ENCODE results near the gene MUCL3.
"Not testable (repeated sequence)": the region's sequence is repeated elsewhere in the genome, so short reads cannot be mapped to it uniquely, and the experiment has no call there.

Gene MUCL3, protein sequence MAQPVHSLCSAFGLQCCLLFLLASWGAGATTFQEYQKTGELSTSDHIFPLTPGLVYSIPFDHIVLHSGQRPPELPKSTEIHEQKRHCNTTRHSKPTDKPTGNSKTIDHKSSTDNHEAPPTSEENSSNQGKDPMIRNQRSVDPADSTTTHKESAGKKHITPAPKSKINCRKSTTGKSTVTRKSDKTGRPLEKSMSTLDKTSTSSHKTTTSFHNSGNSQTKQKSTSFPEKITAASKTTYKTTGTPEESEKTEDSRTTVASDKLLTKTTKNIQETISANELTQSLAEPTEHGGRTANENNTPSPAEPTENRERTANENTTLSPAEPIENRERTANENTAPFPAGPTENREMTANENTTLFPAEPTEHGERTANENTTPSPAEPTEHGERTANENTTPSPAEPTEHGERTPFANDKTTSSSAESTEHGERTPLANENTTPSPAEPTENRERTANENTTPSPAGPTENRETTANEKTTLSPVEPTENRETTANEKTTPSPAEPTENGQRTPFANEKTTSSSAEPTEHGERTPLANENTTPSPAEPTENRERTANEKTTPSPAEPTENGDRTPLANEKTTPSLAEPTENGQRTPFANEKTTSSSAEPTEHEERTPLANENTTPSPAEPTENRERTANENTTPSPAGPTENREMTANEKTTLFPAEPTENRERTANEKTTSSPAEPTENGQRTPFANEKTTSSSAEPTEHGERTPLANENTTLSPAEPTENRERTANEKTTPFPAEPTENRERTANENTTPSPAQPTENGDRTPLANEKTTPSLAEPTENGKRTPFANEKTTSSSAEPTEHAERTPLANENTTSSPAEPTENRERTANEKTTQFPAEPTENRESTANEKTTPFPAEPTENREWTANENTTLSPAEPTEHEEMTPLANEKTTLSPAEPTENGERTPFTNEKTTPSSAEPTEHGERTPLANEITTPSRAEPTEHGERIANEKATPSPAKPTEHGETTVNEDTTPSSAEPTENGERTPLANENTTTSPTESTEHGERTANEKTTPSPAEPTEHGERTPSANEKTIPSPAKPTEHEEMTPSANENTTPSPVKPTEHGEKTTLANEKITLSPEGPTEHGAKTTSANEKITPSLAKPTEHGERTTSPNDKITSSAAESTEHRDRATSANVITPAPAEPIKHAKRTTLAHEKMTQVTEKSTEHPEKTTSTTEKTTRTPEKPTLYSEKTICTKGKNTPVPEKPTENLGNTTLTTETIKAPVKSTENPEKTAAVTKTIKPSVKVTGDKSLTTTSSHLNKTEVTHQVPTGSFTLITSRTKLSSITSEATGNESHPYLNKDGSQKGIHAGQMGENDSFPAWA (N-terminal part only)

DNA sequence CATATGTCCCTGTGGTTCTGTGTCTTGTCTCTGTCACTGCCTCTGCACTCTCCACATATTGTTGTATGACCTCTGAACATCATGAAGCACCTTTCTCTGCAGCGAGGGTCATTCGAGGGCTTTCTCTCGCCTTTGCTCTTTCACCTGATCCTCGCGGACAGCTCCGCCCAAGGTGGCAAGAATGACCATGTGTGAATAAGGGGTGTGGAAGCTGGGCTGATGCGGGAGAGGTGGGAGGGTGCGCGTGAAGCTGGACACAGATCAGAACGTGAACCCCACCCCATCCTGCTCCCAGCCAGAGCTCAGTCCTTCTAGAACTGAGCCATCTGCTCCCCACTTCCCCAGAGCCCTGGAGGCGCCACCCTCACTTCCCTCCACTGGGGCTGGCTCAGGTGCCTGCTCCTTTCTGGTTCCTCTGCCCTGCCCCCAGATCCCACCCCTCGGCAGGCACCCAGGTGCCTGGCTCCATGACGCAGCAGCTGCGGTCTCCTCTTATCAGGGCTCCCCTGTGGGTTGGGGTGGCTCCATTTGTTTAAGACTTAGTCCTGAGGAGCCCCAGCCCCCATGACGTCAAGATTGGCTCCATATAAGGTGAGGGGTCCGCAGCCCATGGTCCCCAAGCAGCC, at the start of gene MUCL3:
Gene MUCL3, plus strand, starts transcription at position 613 of the 626 bp plus-strand sequence. CDS start 27 bp downstream, outside the sequence.
- no peak for DNase-seq

DNA sequence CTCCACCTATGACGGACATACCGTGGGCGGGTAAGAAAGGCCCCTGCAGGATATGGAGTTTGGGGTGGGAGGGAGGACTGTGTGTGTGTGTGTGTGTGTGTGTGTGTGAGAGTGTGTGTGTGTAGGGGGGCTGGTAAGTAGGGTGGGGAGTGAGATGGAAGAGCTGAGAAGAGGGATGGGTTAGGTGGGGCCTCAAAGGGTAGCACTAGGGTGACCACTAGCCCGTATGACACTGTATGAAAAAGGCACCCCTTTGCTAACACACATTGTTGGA, 49.4 kb upstream of the MUCL3 start:
- no peak for DNase-seq

DNA sequence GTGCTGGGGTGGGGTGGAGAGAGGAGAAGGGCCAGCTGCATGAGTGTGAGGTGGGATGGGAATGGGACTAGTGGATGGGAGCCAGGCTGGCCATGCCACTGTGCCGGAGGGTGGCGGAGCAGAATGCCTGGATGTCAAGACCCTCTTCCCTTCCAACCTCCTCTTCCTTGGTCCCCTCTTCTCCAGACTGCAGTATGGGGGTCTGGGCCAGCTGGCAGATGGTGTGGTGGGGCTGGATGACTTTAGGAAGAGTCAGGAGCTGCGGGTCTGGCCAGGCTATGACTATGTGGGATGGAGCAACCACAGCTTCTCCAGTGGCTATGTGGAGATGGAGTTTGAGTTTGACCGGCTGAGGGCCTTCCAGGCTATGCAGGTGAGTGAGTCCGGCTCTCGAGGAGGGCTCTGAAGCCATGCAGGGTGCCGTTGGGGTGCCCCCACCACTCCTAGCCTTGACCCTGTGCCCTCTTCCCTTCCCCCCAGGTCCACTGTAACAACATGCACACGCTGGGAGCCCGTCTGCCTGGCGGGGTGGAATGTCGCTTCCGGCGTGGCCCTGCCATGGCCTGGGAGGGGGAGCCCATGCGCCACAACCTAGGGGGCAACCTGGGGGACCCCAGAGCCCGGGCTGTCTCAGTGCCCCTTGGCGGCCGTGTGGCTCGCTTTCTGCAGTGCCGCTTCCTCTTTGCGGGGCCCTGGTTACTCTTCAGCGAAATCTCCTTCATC, 48.8 kb upstream of the MUCL3 start:
- DNase-seq, result no peak

DNA sequence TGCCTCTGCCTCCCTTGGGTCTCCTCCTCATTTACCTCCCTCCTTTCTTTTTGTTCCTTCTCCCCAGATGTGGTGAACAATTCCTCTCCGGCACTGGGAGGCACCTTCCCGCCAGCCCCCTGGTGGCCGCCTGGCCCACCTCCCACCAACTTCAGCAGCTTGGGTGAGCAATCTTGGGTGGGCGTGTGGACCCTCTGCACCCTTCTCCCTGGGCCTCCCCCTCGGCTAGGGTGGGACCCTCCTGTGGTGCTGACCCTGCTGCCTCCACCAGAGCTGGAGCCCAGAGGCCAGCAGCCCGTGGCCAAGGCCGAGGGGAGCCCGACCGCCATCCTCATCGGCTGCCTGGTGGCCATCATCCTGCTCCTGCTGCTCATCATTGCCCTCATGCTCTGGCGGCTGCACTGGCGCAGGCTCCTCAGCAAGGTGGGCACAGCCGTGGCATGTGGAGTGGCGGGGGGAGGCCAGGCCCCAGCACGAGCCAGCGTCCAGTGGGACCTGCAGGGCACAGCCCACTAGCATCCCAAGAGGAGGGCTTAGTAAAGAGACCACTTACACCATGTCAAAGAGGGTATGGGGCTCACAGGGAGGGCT, 47.7 kb upstream of the MUCL3 start:
- DNase-seq, result no peak

DNA sequence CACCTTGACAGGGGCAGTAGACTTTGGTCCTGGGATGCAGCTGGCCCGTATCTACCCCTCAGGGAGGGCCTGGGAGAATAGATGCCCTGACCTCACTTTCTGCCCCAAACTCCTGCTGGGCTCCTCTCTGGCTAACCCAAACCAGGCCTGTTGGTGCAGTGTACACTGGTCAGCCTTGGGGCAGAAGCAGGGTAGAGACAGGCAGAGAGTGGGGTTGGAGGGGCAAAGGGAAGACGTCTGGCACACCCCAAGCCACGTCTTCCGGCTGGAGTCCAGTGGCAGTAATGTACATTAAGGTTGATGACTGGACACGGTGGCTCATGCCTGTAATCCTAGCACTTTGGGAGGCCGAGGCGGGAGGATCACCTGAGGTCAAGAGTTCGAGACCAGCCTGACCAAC, 47.1 kb upstream of the MUCL3 start:
- DNase-seq, result no peak

DNA sequence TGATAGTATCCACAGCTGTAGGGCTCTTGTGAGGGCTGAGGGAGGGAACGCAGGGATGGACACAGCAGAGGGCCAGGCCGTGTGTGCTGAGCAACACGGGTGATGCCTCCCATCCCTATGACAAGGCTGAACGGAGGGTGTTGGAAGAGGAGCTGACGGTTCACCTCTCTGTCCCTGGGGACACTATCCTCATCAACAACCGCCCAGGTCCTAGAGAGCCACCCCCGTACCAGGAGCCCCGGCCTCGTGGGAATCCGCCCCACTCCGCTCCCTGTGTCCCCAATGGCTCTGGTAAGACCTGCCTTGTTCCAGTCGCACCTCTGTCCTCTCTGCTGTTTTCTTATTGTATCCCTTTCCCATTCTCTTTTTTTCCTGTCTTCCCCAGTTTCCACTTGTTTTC, 46.4 kb upstream of the MUCL3 start:
- DNase-seq, result no peak

DNA sequence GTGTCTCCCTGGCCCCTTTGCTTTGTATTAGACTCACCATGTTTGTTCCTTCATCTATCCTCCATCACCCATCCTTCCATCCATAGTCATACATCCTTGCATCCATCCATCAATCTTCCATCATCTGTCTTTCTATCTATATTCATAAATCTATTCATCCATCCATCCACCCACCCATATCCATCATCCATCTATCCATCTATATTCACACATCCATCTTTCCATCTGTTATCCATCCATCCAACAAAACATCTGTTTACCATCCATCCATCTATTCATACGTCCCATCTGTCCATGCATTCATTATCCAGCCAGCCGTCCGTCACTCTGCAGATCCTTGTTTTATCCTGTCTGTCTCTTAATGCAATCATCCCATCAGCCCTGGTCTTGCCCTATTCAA, 45.8 kb upstream of the MUCL3 start:
- DNase-seq, result no peak

DNA sequence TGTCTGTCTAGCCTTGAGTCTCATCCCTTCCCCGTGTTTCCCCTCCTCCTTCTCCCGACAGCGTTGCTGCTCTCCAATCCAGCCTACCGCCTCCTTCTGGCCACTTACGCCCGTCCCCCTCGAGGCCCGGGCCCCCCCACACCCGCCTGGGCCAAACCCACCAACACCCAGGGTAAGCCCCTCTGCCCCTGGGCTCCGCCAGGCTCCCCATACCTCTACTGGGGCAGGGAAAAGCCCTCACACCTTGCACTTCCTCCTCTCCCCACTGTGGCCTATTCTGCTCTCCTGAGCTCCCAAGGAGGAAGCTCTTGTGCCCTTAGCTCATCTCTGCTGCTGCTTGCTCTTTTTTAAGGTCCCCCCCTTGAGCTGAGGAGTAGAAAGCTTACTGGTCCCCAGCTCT, 45.4 kb upstream of the MUCL3 start:
- DNase-seq, result no peak

DNA sequence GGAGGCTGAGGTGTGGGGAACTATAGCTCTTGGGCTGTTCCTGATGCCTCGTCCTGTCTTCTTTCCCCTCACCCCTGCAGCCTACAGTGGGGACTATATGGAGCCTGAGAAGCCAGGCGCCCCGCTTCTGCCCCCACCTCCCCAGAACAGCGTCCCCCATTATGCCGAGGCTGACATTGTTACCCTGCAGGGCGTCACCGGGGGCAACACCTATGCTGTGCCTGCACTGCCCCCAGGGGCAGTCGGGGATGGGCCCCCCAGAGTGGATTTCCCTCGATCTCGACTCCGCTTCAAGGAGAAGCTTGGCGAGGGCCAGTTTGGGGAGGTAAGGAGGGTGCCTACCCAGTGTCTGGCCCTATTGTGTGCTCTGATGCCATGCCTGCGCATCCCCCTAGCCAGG, 44.2 kb upstream of the MUCL3 start:
- no peak for DNase-seq

DNA sequence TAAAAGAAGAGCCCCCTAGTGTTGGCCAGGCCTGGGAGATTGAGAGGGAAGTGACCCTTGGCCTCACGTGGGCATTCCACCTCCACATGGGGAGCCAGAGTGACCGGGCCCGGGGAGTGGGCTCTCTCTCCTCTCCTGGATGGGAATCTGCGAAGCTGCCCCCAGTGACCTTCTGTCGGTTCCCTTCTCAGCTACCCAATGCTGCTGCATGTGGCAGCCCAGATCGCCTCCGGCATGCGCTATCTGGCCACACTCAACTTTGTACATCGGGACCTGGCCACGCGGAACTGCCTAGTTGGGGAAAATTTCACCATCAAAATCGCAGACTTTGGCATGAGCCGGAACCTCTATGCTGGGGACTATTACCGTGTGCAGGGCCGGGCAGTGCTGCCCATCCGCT, 42.9 kb upstream of the MUCL3 start:
- DNase-seq, result no peak

DNA sequence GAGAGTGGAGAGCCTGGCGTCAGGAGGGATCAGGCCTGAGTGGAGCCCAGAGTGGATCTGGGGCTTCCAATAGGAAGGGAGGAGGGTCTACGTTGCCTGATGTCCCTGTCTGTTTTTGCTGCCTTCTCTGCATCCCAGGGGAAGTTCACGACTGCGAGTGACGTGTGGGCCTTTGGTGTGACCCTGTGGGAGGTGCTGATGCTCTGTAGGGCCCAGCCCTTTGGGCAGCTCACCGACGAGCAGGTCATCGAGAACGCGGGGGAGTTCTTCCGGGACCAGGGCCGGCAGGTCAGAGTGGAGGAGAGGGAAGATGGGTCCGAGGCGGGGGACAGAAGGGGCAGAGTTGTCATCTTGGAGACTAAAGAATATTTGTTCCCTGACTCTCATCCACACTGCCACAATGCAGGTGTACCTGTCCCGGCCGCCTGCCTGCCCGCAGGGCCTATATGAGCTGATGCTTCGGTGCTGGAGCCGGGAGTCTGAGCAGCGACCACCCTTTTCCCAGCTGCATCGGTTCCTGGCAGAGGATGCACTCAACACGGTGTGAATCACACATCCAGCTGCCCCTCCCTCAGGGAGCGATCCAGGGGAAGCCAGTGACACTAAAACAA, 41.9 kb upstream of the MUCL3 start:
- DNase-seq, result no peak

DNA sequence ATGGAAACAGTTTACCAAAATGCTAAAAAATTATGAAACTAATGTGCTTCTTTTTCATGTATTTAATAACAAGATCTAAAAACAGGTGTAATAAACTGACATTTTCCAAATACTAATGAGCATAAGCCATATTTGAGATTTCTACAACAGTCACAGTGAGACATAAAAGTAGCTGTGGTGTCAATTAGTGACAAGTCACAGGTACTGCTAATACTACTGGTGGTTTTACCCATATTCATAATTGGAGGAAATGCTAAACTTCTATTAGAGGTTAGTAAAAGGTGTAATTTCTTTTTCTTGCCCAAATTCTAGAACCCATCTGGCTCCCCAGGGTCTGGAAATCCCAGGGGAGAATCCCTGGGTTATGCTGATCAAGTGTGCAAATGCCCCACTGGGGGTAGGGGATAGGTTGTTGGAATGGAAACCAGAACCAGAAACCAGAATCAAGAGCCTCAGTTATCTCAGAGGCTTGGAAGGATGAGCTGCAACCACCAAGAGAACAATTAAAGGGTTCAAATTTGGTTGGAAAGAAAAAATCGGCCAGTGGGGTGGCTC, 39.8 kb upstream of the MUCL3 start:
- no peak for DNase-seq

DNA sequence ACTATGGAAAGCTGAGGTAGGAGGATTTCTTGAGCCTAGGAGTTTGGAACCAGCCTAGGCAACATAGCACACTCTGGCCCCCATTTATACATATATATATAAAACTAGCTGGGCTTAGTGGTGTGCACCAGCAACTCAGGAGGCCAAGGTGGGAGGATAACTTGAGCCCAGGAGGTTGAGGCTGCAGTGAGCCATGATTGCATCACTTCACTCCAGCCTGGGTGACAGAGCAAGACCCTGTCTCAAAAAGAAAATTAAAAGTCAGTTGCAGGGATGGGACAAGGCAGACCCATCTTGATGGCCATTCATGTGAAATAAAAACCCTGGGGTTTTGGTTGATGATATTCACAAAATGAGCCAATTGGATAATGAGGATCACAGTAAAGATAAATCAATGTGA, 39.3 kb upstream of the MUCL3 start:
- DNase-seq, result no peak

DNA sequence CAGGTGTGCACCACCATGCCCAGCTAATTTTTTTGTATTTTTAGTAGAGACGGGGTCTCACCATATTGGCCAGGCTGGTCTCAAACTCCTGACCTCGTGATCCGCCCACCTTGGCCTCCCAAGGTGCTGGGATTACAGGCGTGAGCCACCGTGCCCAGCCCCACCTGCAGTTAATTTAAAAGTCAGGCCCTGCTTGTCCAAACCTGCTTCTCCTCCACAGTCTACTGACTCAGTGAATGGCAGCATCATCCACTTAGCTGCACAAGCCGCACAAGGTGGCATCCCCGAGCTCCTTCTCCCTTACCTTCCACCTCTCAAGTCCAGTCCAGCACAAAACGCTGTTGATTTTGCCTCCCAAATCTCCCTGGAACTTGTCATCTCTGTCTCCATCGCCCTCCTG, 38.6 kb upstream of the MUCL3 start:
- not testable (repeated sequence) for DNase-seq

DNA sequence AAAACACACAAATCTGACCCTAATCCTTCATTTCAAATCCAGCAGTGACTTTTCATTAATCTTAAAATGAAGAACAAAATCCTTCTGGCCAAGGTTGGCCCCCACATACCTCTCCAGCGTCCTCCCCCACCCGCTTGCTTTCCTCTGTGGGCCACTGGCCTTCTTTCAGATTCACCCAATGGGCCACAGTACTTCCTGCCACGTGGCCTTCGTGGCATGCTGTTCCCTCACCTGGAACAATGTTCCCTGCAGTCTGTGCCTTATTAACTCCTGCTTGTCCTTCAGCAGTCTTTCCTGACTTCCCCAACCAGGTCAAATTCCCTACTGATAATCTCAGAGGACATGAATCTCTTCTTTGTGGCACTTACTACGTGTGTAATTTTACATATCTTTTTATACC, 38.1 kb upstream of the MUCL3 start:
- DNase-seq, result no peak

DNA sequence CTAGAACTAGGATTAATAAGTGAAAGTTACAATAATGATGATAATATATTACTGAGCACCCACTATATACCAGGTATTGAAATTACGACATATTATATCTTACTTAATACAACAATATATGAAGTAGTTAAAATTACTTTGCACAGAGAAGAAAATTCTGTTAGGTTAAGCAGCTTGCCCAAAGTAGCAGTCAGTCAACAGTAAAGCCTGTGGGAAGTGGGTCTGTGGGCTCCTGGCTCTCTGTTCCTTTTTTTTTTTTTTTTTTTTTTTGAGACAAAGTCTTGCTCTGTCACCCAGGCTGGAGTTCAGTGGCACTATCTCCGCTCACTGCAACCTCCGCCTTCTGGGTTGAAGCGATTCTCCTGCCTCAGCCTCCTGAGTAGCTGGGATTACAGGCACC, 37.5 kb upstream of the MUCL3 start:
- DNase-seq, result no peak

DNA sequence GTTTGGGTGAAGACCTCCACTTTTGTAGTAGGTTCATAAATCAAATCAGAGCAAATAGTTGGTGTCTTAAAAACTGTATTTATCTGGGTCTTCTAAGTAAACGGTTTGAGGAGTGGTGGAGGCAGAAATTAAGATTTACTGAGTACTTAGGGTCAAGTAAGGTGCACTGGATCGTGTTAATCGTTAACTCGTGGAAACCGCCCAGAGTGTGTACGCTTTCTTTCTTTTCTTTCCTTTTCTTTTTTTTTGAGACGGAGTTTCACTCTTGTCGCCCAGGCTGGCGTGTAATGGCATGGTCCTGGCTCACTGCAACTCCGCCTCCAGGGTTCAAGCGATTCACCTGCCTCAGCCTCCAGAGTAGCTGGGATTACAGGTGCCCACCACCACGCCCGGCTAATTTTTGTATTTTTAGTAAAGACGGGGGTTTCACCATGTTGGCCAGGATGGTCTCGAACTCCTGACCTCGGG, 33.4 kb upstream of the MUCL3 start:
- not testable (repeated sequence) for DNase-seq

DNA sequence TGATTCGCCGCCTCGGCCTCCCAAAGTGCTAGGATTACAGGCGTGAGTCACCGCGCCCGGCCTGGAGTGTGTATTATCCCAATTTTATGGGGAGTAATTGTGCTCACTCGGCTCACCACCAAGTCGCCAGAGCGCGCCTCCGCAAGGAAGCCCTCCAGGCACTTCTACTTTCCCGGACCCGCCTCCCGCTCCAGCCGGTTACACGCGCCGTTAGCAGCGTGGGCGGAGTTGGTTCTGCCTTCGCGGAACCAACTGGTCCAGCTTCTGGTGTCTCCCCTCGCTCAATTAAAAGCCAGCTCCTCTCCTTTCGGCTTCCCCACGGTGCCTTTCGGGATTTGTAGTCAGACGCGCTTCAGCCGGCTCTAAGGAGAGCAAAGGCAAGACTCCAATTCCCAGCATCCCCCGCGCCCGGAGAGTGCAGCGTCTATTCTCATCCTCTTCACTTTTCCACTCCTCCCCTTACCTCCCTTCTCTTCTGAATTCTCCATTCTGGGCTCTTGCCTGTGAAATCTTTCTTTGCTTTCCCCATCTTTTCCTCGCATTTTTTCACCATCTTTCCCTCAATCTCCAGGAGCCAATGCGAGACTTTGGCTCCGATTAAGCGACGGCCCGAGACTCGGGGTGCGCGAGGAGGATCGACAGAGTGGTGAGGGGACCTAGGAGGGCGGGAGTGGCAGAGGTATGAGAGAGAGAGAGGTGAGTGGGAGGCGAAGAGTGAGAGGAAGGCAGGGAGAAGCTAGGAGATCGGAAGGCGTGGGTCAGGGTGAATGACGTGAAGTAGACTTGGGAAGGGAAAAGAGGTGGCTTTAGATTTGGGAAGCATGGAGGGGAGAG, 32.8 kb upstream of the MUCL3 start, which contains the start of gene GTF2H4:
Gene GTF2H4, plus strand, starts transcription at position 450 of the 834 bp plus-strand sequence.
- peak; percentile 94 to 96 for DNase-seq

DNA sequence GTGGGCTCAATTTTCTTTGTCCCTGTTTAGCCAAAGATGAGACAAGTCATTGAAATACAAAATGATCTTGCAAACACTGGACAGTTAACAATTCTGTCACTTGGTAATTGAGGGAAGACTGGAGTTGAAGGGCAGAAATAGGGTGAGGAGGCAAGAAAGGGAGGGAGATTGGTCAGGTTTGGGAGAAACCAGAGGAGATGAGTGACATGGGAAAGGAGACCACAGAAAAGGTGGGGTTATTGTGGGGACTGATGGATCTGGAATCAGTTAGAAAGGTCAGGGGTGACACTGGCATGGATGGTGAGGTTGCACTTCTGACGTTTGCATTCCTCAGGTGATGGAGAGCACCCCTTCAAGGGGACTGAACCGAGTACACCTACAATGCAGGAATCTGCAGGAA, 32.1 kb upstream of the MUCL3 start:
- no peak for DNase-seq

DNA sequence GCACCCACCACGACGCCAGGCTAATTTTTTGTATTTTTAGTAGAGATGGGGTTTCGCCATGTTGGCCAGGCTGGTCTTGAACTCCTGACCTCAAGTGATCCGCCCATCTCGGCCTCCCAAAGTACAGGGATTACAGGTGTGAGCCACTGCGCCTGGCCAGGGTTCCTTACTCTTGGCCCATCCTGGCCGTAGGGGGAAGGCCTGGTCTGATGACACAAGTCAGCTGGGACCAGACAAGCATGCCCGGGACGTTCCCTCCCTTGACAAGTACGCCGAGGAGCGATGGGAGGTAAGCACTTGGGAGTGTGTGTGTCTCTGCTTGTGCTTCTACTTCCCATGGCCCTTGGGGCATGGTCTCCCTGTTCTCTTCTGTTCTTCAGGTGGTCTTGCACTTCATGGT, 30.3 kb upstream of the MUCL3 start:
- not testable (repeated sequence) for DNase-seq
